Germinal center (tissue), 1 donor: ENCODE data around the gene ZNF841.
"Not testable (repeated sequence)": the region's sequence is repeated elsewhere in the genome, so short reads cannot be mapped to it uniquely, and the experiment has no call there.

Experiments used
- DNase-seq: peaks from one replicate; pipeline ENCODE4 v3.0.0; 2012; ENCODE audit warnings: mixed read lengths, low spot score

ZNF841 gene

GRCh38 chr19:52066258-52066863, 29.2 kb downstream of the ZNF841 start:
- DNase-seq: no peak

- DNase-seq: no peak
These were observed 30.2 kb downstream of the ZNF841 start for GRCh38 chr19:52065399-52065798.

- not testable (repeated sequence) for DNase-seq
These were observed 39.1 kb downstream of the ZNF841 start for GRCh38 chr19:52056480-52056879.

- DNase-seq: not testable (repeated sequence)
These were observed 43.8 kb downstream of the ZNF841 start for GRCh38 chr19:52051736-52052135.

- DNase-seq: peak; percentile 81
These were observed 46.7 kb downstream of the ZNF841 start, which contains the start of gene ZNF432 for GRCh38 chr19:52048555-52049501. ZNF432 (minus strand) TSS chr19:52048838; CDS start chr19:52046868, 1,970 bp downstream.

GRCh38 chr19:52039169-52039568, 56.4 kb downstream of the ZNF841 start:
- DNase-seq: no peak

- no peak for DNase-seq
These were observed 61.4 kb downstream of the ZNF841 start for GRCh38 chr19:52034051-52034728.

GRCh38 chr19:52028780-52029123, 66.8 kb downstream of the ZNF841 start:
- no peak for DNase-seq

- DNase-seq: peak; percentile 84
These were observed 67.4 kb downstream of the ZNF841 start, which contains the start of gene ZNF614 for GRCh38 chr19:52028027-52028779. ZNF614 (minus strand) TSS chr19:52028379; CDS start chr19:52025745, 2,634 bp downstream.

- not testable (repeated sequence) for DNase-seq
These were observed 69.1 kb downstream of the ZNF841 start for GRCh38 chr19:52026255-52026990.

GRCh38 chr19:52024478-52024877, 71.1 kb downstream of the ZNF841 start:
- not testable (repeated sequence) for DNase-seq

- DNase-seq: no peak
These were observed 73.4 kb downstream of the ZNF841 start for GRCh38 chr19:52022193-52022592.

- DNase-seq: no peak
These were observed 75.1 kb downstream of the ZNF841 start for GRCh38 chr19:52020506-52020905.
